Measurements from ENCODE around the gene GSAP. TPM values are rescaled to one million over a fixed set of nuclear protein-coding genes. Genes with fewer than 3 reads are reported as not detected.

The GSAP gene
- total RNA-seq, 1 experiment from 2014 or later: 25.7 TPM

GRCh38 chr7:77409005-77409738, 7.0 kb downstream of the GSAP start:
- POLR2A ChIA-PET: interaction anchor here (0.5 kb wide), 1 partner anchor 12 kb away, joined by 3 read pairs; no protein-coding TSS in a partner anchor
- H3K36me3 Mint-ChIP-seq (ENCODE audit: insufficient read depth, unreplicated experiment): peaks cover 6% of the 10 kb centered on the region
- no peaks in the 10 kb centered on the region for H3K9me3 Mint-ChIP-seq (ENCODE audit: unreplicated experiment)
- Histone ChIP-seq H3K4me1 (peaks cover 32% of the 10 kb centered on the region), H3K4me3 (ENCODE audit: low read depth, low read length) (no peak overlapping the region), H3K36me3 (ENCODE audit: control insufficient read depth, insufficient read depth, low read length) (no peaks in the 10 kb centered on the region), H3K9me3 (no peaks in the 10 kb centered on the region), H3K27me3 (replicated peaks; ENCODE audit: control insufficient read depth, insufficient read depth, low read length) (no peaks in the 10 kb centered on the region)
- H3K27ac Mint-ChIP-seq (ENCODE audit: unreplicated experiment): peak overlapping the region; percentile 36
- no peak for DNase-seq
- peak overlapping the region; percentile 58 for H3K4me3 Mint-ChIP-seq (ENCODE audit: unreplicated experiment)
- no TSS peak for BruUV-seq (replicated peaks)
- TF ChIP-seq, protein P1, sequence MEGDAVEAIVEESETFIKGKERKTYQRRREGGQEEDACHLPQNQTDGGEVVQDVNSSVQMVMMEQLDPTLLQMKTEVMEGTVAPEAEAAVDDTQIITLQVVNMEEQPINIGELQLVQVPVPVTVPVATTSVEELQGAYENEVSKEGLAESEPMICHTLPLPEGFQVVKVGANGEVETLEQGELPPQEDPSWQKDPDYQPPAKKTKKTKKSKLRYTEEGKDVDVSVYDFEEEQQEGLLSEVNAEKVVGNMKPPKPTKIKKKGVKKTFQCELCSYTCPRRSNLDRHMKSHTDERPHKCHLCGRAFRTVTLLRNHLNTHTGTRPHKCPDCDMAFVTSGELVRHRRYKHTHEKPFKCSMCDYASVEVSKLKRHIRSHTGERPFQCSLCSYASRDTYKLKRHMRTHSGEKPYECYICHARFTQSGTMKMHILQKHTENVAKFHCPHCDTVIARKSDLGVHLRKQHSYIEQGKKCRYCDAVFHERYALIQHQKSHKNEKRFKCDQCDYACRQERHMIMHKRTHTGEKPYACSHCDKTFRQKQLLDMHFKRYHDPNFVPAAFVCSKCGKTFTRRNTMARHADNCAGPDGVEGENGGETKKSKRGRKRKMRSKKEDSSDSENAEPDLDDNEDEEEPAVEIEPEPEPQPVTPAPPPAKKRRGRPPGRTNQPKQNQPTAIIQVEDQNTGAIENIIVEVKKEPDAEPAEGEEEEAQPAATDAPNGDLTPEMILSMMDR (IDR thresholded peaks at IDR 0.05; ENCODE audit: insufficient read depth in 1 of 2, low read depth in 1 of 2, low read length in 1 of 2, severe bottlenecking in 1 of 2, unreplicated experiment in 1 of 2): no peak
- CTCF ChIA-PET: interaction anchor here (0.8 to 1.7 kb wide), 2 partner anchors 60 to 78 kb away, joined by 4 read pairs; no protein-coding TSS in a partner anchor
- no peaks in the 10 kb centered on the region for H3K27me3 Mint-ChIP-seq (ENCODE audit: insufficient read depth, unreplicated experiment)
- intact Hi-C loops (cut with micrococcal nuclease; ENCODE audit: unreplicated experiment): loop anchor here (1.0 kb wide), 1 partner anchor 12 kb away; no protein-coding TSS in a partner anchor
- peaks cover 28% of the 10 kb centered on the region for H3K4me1 Mint-ChIP-seq (ENCODE audit: low read depth, unreplicated experiment)

- H3K9me3 Mint-ChIP-seq (ENCODE audit: unreplicated experiment): no peaks in the 10 kb centered on the region
- H3K27me3 Mint-ChIP-seq (ENCODE audit: insufficient read depth, unreplicated experiment): no peaks in the 10 kb centered on the region
- no peak overlapping the region for H3K4me3 ChIP-seq (ENCODE audit: low read depth, low read length)
- peaks cover 36% of the 10 kb centered on the region for H3K4me1 Mint-ChIP-seq (ENCODE audit: low read depth, unreplicated experiment)
- intact Hi-C loops (cut with micrococcal nuclease; ENCODE audit: unreplicated experiment): no loop called here
- DNase-seq: no peak
- ChIA-PET POLR2A (no interaction called here), CTCF (no interaction called here)
- H3K36me3 ChIP-seq (ENCODE audit: control insufficient read depth, insufficient read depth, low read length): no peaks in the 10 kb centered on the region
- no peaks in the 10 kb centered on the region for H3K27me3 ChIP-seq (replicated peaks; ENCODE audit: control insufficient read depth, insufficient read depth, low read length)
- H3K27ac Mint-ChIP-seq (ENCODE audit: unreplicated experiment): peak overlapping the region; percentile 36
- H3K9me3 ChIP-seq: no peaks in the 10 kb centered on the region
- no peak overlapping the region for H3K4me3 Mint-ChIP-seq (ENCODE audit: unreplicated experiment)
- peaks cover 6% of the 10 kb centered on the region for H3K36me3 Mint-ChIP-seq (ENCODE audit: insufficient read depth, unreplicated experiment)
- H3K4me1 ChIP-seq: peaks cover 32% of the 10 kb centered on the region
- TF ChIP-seq, protein P1 (IDR thresholded peaks at IDR 0.05; ENCODE audit: insufficient read depth in 1 of 2, low read depth in 1 of 2, low read length in 1 of 2, severe bottlenecking in 1 of 2, unreplicated experiment in 1 of 2): no peak
- no TSS peak for BruUV-seq (replicated peaks)
These were observed 8.2 kb downstream of the GSAP start for GRCh38 chr7:77407906-77408305.

- no peaks in the 10 kb centered on the region for H3K27me3 ChIP-seq (replicated peaks; ENCODE audit: control insufficient read depth, insufficient read depth, low read length)
- BruUV-seq (replicated peaks): no TSS peak
- intact Hi-C loops (cut with micrococcal nuclease; ENCODE audit: unreplicated experiment): no loop called here
- Mint-ChIP-seq H3K9me3 (ENCODE audit: unreplicated experiment) (no peaks in the 10 kb centered on the region), H3K4me3 (ENCODE audit: unreplicated experiment) (no peak overlapping the region), H3K4me1 (ENCODE audit: low read depth, unreplicated experiment) (peaks cover 35% of the 10 kb centered on the region), H3K36me3 (ENCODE audit: insufficient read depth, unreplicated experiment) (peaks cover 7% of the 10 kb centered on the region), H3K27ac (ENCODE audit: unreplicated experiment) (no peak overlapping the region), H3K27me3 (ENCODE audit: insufficient read depth, unreplicated experiment) (no peaks in the 10 kb centered on the region)
- CTCF ChIA-PET: no interaction called here
- peaks cover 32% of the 10 kb centered on the region for H3K4me1 ChIP-seq
- no peaks in the 10 kb centered on the region for H3K36me3 ChIP-seq (ENCODE audit: control insufficient read depth, insufficient read depth, low read length)
- no peaks in the 10 kb centered on the region for H3K9me3 ChIP-seq
- H3K4me3 ChIP-seq (ENCODE audit: low read depth, low read length): no peak overlapping the region
- TF ChIP-seq, protein P1 (IDR thresholded peaks at IDR 0.05; ENCODE audit: insufficient read depth in 1 of 2, low read depth in 1 of 2, low read length in 1 of 2, severe bottlenecking in 1 of 2, unreplicated experiment in 1 of 2): no peak
- DNase-seq: no peak
- POLR2A ChIA-PET: no interaction called here
These were observed 9.7 kb downstream of the GSAP start for GRCh38 chr7:77406421-77406820.

All from Caco-2 (cell line).